RWPE1 (cell line): Measurements from ENCODE around the gene DOCK8.

Experiments used
- CTCF ChIA-PET: fragments of 350-600 bp; sonication (Branson Sonifier 250); formaldehyde crosslinking; extraction: SDS; loops from one replicate; lab custom pipeline; 2021; lab: Yijun Ruan, JAX
- POLR2A ChIA-PET: fragments of 400-600 bp; formaldehyde crosslinking; extraction: SDS; loops from one replicate; lab custom pipeline; 2020; ENCODE audit warnings: antibody characterized with exemption; ENCODE audit not compliant: low non-redundant PET; lab: Yijun Ruan, JAX
- DNase-seq: peaks from one replicate; pipeline ENCODE4 v3.0.0; 2012; ENCODE audit warnings: low spot score
- H3K27ac ChIP-seq: fragments of 450-650 bp; 2 replicates; pipeline ENCODE4 v1.5.1; 2017
- TF ChIP-seq, protein P1 (sequence below): fragments of 450-650 bp; conservative IDR thresholded peaks from 2 replicates; pipeline ENCODE4 v1.5.1; 2017; ENCODE audit warnings: low read depth, mild to moderate bottlenecking

DOCK8 gene

DNA sequence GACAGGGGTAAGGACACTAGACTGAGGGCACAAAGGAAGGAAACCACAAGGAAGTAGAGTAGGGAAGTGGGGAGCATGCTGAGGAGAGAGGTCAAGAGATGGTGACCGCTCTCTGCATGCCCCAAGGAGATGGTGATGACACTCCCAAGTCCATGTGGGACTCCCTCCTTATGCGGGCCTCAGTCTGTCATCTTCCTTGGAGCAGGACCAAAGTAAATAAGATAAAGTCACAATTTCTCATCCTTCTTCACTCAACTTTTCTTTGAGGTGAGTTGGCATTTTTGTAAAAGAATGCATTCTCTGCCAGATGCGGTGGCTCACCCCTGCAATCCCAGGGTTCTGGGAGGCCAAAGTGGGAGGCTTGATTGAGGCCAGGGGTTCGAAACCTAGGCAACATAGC, 256.7 kb downstream of the DOCK8 start:
- TF ChIP-seq, protein P1, sequence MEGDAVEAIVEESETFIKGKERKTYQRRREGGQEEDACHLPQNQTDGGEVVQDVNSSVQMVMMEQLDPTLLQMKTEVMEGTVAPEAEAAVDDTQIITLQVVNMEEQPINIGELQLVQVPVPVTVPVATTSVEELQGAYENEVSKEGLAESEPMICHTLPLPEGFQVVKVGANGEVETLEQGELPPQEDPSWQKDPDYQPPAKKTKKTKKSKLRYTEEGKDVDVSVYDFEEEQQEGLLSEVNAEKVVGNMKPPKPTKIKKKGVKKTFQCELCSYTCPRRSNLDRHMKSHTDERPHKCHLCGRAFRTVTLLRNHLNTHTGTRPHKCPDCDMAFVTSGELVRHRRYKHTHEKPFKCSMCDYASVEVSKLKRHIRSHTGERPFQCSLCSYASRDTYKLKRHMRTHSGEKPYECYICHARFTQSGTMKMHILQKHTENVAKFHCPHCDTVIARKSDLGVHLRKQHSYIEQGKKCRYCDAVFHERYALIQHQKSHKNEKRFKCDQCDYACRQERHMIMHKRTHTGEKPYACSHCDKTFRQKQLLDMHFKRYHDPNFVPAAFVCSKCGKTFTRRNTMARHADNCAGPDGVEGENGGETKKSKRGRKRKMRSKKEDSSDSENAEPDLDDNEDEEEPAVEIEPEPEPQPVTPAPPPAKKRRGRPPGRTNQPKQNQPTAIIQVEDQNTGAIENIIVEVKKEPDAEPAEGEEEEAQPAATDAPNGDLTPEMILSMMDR, result no peak
- POLR2A ChIA-PET, result no interaction called here
- no peak overlapping the region for H3K27ac ChIP-seq
- DNase-seq, result no peak
- CTCF ChIA-PET, result interaction anchor here (0.6 kb wide), 1 partner anchor 24 kb away, joined by 3 read pairs; no protein-coding TSS in a partner anchor

DNA sequence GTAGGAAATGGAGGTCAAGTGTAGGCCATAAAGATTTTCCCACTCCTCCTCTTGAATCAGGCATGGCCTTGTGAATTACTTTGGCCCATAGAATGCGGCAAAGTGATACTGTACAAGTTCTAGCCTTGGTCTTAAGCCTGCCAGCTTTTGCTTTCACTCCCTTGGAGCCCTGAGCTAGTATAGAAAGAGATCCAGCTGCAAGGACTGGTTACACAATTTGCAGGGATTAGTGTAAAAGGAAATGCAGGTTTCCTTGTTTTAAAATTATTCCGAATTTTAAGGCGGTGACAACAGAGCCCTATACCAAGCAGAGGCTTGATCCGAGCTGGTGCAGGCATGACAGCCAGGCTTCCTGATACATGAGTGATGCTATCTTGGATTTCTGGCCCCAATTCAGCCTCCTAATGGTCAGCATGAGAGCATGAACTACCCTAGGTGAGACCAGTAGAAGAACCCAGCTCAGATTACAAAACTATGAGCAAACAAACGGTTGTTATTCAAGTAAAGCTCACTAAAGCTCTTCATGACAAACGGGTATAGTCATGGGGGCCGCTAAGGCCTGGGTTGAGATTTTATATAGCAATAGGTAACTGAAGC, 257.9 kb downstream of the DOCK8 start:
- H3K27ac ChIP-seq, result no peak overlapping the region
- ChIA-PET POLR2A (no interaction called here), CTCF (no interaction called here)
- no peak for DNase-seq
- TF ChIP-seq, protein P1, result no peak

DNA sequence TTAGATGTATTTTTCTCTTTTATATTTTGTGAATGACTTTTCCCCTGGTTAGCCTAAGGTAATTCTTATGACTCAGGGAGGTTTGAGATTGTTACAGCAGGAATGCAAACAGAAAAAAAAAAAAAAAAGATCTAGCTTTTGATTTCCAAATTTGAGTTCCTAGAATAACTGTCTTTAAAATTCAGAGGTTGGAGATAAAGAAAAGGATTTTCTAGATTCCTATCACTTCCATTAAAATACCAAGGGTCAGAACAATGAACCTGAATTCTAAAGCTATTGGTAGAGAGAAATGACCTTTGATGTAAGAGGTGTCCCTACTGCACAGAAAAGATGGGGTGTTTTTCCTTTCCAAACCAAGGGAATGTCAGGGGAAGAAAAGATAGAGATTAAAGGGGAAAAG, 262.5 kb downstream of the DOCK8 start:
- DNase-seq, result no peak
- POLR2A ChIA-PET, result no interaction called here
- no peak overlapping the region for H3K27ac ChIP-seq
- CTCF ChIA-PET, result interaction anchor here (0.7 kb wide), 1 partner anchor 51 kb away, joined by 6 read pairs; no protein-coding TSS in a partner anchor
- TF ChIP-seq, protein P1, result no peak

DNA sequence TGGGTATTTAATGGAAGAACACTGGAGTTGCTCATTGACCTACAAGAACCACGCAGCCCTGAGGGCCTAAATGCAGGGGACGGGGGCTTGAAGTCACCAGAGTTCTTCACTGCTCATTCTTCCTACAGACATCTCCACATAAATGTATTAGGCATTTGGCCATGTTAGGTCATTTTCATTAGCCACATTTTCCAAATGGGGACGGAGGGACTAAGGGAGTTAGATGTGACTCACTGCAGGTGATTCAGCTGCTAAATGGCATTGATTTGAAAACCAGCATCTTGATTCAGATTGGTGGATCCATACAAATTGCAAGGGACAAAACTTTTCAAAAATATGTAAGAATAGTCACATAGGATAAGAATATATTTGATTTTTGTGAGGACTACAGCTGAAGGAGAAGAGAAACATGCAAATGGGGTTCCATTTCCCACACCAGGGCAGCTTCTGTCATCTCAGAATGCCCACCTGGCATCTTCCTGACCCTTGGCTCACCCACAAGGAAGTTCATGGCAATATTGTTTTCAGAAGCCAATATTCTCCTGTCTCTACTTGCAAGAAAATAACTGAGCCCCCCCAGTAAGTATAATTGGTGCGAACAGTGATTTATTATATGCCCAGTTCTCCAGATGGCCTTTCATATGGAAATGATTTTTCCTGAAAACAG, 264.8 kb downstream of the DOCK8 start:
- DNase-seq, result no peak
- H3K27ac ChIP-seq, result no peak overlapping the region
- TF ChIP-seq, protein P1, result no peak
- POLR2A ChIA-PET, result no interaction called here
- CTCF ChIA-PET, result no interaction called here

DNA sequence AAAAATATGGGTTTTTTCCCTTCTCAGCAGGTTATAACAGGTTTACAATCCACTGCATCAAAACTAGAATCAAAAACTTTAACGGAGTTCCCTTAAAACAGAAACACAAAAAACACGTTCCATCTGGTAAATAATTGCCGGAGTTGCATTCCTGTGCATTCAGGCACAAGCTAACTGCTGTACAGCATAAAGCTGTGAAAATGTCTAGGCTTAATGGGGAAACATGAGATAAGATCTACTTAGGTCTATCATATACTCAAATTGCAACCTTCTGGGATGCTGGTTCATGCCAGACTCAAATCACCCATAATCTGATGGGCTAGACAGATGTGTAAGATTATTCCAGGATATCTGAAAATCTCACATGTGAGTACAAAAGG, 265.3 kb downstream of the DOCK8 start:
- H3K27ac ChIP-seq, result no peak overlapping the region
- POLR2A ChIA-PET, result no interaction called here
- TF ChIP-seq, protein P1, result no peak
- CTCF ChIA-PET, result no interaction called here
- no peak for DNase-seq

DNA sequence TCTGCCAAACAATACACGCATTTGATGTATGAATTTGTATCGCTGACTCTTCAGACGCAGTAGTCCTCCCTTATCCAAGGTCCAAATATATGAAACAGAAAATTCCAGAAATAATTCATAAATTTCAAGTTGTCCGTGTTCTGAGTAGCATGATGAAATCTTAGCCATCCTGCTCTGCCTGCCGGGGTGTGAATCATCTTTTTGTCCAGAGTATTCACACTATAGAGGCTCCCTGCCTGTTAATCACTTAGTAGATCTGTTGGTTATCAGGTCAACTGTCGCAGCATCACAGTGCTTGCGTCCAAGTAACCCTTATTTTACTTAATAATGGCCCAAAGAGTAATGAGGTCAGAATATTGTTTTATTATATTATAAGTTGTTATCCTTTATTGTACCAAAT, 268.1 kb downstream of the DOCK8 start:
- POLR2A ChIA-PET, result no interaction called here
- no peak for DNase-seq
- CTCF ChIA-PET, result no interaction called here
- no peak overlapping the region for H3K27ac ChIP-seq
- TF ChIP-seq, protein P1, result no peak
